Measurements from ENCODE around the gene TUBA3E.
"Not testable (repeated sequence)": the region's sequence is repeated elsewhere in the genome, so short reads cannot be mapped to it uniquely, and the experiment has no call there.

TUBA3E gene

GRCh38 chr2:130190237-130190636 is 8.0 kb downstream of the TUBA3E start:
- DNase-seq = no peak

- not testable (repeated sequence) for DNase-seq
Observed at GRCh38 chr2:130188958-130189357, 9.3 kb downstream of the TUBA3E start.

GRCh38 chr2:130187859-130188792 is 10.1 kb downstream of the TUBA3E start:
- DNase-seq = not testable (repeated sequence)

- no peak for DNase-seq
Observed at GRCh38 chr2:130187268-130187667, 11.0 kb downstream of the TUBA3E start.

- DNase-seq = no peak
Observed at GRCh38 chr2:130186391-130186790, 11.8 kb downstream of the TUBA3E start.

- DNase-seq = no peak
Observed at GRCh38 chr2:130185896-130186295, 12.3 kb downstream of the TUBA3E start.

- DNase-seq = no peak
Observed at GRCh38 chr2:130185436-130185835, 12.8 kb downstream of the TUBA3E start.

GRCh38 chr2:130183512-130184373 is 14.5 kb downstream of the TUBA3E start:
- no peak for DNase-seq

GRCh38 chr2:130182826-130183511 is 15.3 kb downstream of the TUBA3E start:
- DNase-seq = not testable (repeated sequence)

- DNase-seq = peak; percentile 69
Observed at GRCh38 chr2:130181880-130182682, 16.2 kb downstream of the TUBA3E start, which contains the start of gene MZT2B. Gene MZT2B (plus strand): TSS chr2:130182262. CDS start chr2:130182283, 21 bp downstream.

GRCh38 chr2:130181325-130181879 is 16.8 kb downstream of the TUBA3E start, which contains the start of gene SMPD4:
Gene SMPD4 (minus strand): TSS chr2:130181602. CDS start chr2:130176592, 5,010 bp downstream.
- DNase-seq = peak; percentile 94

GRCh38 chr2:130180404-130181324 is 17.6 kb downstream of the TUBA3E start:
- DNase-seq = not testable (repeated sequence)

- not testable (repeated sequence) for DNase-seq
Observed at GRCh38 chr2:130174866-130175265, 23.4 kb downstream of the TUBA3E start.

- DNase-seq = no peak
Observed at GRCh38 chr2:130169896-130170295, 28.3 kb downstream of the TUBA3E start.

GRCh38 chr2:130169163-130169562 is 29.1 kb downstream of the TUBA3E start:
- not testable (repeated sequence) for DNase-seq

GRCh38 chr2:130166611-130167010 is 31.6 kb downstream of the TUBA3E start:
- DNase-seq = not testable (repeated sequence)

GRCh38 chr2:130165293-130166016 is 32.8 kb downstream of the TUBA3E start:
- no peak for DNase-seq

- no peak for DNase-seq
Observed at GRCh38 chr2:130162968-130163367, 35.3 kb downstream of the TUBA3E start.

GRCh38 chr2:130162486-130162885 is 35.8 kb downstream of the TUBA3E start:
- not testable (repeated sequence) for DNase-seq

Measured in NCI-H1092 (cell line).